GM12874 (cell line): ENCODE measurements around the gene NMRK2.

ENCODE experiments used
- TF ChIP-seq, protein P1 (sequence below): IDR thresholded peaks from 2 replicates; pipeline ENCODE4 v1.5.1; 2011; ENCODE audit warnings: low read depth, mild to moderate bottlenecking, control low read depth, low read length, moderate library complexity; ENCODE audit not compliant: insufficient read depth

The NMRK2 gene

DNA sequence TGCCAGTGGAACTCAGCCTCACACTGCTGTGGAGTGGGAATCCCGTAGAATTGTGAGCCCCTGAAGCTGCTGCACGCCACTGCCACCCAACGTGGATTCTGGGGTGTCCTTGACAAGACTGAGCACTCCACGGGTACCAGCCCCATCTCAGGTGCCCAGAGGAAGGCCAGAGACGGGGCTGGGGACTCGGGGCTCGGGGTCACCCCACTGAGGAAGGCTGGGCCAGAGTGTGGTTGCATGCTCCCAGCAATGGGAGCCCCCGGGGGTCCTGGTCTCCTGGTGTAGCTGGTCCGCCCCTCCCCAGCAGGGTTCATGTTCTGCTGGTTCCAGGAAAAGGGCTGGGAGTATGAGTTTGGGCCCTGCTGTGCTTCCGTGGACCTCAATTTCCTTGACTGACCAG, 22.8 kb downstream of the NMRK2 start:
- TF ChIP-seq, protein P1, sequence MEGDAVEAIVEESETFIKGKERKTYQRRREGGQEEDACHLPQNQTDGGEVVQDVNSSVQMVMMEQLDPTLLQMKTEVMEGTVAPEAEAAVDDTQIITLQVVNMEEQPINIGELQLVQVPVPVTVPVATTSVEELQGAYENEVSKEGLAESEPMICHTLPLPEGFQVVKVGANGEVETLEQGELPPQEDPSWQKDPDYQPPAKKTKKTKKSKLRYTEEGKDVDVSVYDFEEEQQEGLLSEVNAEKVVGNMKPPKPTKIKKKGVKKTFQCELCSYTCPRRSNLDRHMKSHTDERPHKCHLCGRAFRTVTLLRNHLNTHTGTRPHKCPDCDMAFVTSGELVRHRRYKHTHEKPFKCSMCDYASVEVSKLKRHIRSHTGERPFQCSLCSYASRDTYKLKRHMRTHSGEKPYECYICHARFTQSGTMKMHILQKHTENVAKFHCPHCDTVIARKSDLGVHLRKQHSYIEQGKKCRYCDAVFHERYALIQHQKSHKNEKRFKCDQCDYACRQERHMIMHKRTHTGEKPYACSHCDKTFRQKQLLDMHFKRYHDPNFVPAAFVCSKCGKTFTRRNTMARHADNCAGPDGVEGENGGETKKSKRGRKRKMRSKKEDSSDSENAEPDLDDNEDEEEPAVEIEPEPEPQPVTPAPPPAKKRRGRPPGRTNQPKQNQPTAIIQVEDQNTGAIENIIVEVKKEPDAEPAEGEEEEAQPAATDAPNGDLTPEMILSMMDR, result no peak

DNA sequence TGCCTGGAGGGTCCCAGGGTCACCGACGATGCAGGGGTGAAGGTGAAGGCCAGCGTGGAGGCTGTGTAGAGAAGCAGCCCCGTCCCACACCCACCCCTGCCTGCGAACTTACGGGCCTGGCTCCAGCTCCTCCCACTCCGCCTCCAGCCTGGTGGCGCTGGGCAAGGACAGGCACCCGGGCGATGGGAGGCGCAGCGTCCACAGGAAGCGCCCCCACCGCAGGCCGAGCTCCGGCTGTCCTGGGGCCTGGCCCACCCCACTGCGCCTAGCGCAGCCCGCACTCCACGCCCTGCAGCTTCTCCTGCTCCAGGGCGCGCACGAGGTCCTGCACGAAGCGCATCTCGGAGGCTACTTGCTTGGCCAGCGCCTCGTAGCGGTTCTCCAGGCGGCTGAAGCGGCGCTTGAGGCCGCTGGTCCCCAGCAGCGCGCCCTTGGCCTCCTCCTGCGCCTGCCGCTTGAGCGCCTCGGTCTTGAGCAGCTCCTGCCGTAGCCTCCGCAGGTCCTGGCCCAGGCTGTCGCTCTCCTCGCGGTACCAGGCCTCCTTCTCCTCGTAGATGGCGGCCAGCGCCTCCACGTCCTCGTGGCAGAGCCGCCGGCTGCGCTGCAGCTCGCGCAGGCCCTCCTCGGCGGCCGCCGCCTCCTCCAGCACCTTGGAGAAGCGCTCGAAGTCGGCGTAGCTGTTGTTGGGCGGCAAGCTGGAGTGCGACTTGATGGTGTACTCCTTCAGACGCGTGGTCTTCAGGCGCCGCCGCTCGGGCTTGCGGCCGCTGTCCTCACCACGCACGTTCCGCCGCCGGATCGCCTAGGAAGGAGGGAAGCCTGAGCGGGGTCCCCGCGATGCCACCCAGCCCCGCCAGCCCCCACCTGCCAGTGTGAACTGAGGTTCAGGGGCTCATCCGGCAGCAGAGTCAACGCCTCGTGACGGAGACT, 26.2 kb downstream of the NMRK2 start:
- TF ChIP-seq, protein P1, result no peak

DNA sequence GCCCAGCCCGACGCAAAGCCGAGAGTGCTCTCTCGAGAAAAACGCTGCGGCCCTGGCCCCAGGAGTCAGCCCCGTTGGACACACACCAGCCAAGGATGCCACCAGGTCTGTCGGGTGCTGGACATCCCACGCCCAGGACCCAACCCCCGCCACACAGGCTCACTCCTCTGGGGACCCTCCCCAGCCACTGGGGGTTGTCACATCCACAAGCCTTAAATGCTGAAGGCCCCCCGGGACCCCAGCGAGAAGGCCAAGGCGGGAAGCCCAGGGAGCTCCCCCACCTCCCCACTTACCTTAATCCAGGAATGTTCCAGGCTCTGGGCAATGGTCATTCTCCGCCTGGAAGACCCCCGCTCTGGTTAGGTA, 26.9 kb downstream of the NMRK2 start:
- TF ChIP-seq, protein P1, result no peak

DNA sequence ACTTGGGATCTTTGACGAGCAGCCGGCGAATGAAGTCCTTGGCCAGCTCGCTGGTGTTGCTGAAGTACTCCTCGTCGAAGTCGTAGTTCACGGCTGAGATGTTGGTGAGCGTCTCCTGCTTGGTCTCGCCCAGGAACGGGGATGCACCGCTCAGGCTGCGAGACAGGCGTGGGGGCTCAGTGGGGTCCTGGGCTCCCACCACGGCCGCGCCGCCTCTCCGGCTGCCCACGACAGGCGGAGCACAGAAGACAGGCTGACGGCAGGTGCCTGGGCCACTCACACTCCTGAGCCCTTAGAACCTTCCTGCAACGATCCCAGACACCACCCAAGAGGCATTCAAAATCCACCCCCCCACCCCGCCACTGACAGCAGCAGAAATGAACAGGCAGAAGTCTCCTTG, 28.1 kb downstream of the NMRK2 start:
- TF ChIP-seq, protein P1, result no peak

DNA sequence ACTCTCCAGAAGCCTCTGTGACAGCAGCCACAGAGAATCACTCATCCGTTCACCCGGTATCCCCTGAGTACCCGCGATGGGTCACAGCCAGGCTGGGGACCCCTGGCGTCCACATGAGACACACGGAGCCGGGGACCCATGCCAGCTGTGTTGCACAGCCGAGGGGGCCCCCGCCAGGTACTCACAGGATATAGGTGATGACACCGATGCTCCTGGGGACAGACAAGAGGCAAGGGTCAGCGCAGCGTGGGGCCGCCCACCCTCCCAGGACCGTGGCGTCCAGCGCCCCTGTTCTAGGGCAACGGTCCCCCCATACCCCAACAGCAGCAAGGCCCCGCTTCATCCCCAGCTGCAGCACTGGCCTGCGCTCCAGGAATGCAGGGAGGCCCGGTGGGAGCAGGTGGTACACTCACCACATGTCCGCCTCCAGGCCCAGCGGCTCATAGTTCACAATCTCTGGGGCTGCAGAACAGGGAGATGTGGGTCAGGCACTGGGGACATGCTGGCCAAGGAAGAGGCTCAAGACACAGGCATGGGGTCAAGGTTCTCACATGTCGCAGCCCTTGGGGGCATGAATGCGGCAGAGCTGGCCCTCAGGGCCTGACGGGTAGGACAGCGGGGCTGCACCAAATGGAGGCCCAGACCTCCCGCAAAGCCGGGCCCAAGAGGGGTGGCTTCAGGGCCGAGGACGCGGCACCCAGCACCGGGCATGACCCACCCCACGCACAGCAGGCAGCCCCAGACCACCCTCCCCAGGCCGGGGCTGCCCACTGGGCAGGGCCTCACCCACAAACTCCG, 30.8 kb downstream of the NMRK2 start:
- TF ChIP-seq, protein P1, result no peak

DNA sequence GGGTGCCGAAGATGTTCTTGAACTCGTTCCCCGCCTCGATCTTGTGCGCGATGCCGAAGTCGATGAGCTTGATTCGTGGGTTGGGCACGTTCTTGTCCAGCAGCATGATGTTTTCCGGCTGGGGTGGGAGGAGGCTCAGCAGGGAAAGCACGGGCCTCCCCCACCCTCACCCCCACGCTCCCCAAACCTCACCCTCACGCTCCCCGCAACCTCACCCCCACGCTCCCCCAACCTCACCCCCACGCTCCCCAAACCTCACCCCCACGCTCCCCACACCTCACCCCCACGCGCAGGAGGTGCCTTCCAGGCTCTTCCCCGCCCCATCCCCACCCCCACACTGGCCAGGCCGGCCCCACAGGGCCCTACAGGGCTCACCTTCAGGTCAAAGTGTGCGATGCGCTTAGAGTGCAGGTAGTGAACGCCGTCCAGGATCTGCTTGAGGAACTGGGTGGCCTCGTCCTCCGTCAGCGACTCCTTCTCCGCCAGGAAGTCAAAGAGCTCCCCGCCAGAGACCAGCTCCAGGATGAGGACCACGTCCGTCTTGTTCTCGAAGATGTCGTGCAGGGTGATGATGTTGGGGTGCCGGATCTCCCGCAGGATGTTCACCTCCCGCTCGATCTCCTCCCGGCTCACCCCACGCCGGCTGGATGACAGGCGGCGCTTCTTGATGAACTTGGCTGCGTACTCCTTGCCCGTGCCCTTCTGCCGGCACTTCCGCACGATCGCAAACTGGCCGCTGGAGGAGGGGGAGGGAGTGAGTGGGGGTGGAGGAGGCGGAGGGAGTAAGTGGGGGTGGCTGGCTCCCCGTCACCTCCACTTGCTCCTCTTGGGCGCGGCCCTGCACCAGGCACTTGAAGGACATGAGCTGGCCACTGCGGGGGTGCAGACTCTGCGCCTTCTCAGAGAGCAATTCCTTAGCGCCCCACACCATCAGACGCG, 31.7 kb downstream of the NMRK2 start:
- TF ChIP-seq, protein P1, result no peak
